PFSK-1 (cell line): ENCODE results near the gene ZMYND11.

ENCODE experiments used
- FOXP2 ChIP-seq: optimal IDR thresholded peaks from 2 replicates; pipeline ENCODE3; 2011; ENCODE audit warnings: borderline replicate concordance, control low read depth, inconsistent platforms; ENCODE audit not compliant: insufficient read depth; ENCODE audit errors: extremely low read length, extremely low read depth
- POLR2AphosphoS5 ChIP-seq: IDR thresholded peaks from 2 replicates; pipeline ENCODE4 v1.6.1; 2012; ENCODE audit warnings: low read depth, mild to moderate bottlenecking, control low read depth, low read length, moderate library complexity
- SIN3A ChIP-seq: IDR thresholded peaks from 2 replicates; pipeline ENCODE4 v1.6.1; 2012; ENCODE audit warnings: mild to moderate bottlenecking, low read length, moderate library complexity, borderline replicate concordance; ENCODE audit not compliant: insufficient read depth
- TAF1 ChIP-seq: IDR thresholded peaks from 2 replicates; pipeline ENCODE4 v1.6.1; 2012; ENCODE audit warnings: low read length, control low read depth, borderline replicate concordance; ENCODE audit not compliant: insufficient read depth
- TF ChIP-seq, protein P1 (sequence below), 2 experiments: IDR thresholded peaks; 2 replicates each; pipeline versions ENCODE4 v1.6.1 to v1.8.0; 2011 to 2012; ENCODE audit warnings: low read depth in 2 of 2, low read length in 2 of 2, control low read depth in 1 of 2, inconsistent platforms in 1 of 2, mild to moderate bottlenecking in 1 of 2, moderate library complexity in 1 of 2; ENCODE audit not compliant: insufficient read depth in 1 of 2

ZMYND11 gene

DNA sequence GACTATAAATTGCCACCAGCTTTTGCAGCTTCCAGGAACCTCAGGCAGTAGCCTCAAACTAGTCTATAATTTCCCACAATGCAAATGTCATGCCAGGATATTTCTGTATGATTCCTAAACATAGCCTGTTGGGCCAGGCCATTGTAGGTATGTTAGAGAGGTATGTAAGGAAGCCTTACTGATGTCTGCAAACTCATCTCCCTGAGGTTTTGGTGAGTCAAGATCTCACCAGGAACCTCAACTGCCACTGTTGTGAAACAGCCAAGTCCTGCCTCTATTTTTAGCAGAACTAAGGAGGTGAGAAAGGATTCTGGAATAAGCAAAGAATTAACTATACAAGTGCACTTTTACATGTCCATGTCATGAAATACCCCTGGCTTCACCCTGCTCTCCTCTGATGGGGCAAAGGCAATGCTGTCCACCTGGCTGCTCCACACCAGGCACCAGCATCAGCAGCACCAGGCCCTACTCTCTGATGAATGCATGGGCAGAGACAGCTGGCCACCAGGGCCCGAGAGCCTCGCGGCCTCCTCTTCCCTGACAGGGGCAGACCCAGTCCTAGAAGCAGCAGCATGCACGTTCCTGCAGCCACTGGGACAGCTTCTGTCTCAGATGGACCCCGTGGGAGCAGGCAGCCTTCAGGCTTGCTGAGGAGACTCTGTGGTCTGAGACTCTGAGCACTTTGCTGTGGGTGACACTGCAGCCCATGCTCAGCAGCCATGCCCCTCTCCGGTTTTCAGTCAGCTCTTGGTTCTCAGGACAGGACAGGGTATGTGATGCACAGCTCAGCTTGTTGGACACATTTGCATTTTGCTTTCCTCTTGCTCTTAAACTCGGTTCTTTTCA is 147.3 kb downstream of the ZMYND11 start:
- TF ChIP-seq TAF1 (no peak), POLR2AphosphoS5 (no peak), SIN3A (no peak), FOXP2 (no peak)
- TF ChIP-seq, protein P1, sequence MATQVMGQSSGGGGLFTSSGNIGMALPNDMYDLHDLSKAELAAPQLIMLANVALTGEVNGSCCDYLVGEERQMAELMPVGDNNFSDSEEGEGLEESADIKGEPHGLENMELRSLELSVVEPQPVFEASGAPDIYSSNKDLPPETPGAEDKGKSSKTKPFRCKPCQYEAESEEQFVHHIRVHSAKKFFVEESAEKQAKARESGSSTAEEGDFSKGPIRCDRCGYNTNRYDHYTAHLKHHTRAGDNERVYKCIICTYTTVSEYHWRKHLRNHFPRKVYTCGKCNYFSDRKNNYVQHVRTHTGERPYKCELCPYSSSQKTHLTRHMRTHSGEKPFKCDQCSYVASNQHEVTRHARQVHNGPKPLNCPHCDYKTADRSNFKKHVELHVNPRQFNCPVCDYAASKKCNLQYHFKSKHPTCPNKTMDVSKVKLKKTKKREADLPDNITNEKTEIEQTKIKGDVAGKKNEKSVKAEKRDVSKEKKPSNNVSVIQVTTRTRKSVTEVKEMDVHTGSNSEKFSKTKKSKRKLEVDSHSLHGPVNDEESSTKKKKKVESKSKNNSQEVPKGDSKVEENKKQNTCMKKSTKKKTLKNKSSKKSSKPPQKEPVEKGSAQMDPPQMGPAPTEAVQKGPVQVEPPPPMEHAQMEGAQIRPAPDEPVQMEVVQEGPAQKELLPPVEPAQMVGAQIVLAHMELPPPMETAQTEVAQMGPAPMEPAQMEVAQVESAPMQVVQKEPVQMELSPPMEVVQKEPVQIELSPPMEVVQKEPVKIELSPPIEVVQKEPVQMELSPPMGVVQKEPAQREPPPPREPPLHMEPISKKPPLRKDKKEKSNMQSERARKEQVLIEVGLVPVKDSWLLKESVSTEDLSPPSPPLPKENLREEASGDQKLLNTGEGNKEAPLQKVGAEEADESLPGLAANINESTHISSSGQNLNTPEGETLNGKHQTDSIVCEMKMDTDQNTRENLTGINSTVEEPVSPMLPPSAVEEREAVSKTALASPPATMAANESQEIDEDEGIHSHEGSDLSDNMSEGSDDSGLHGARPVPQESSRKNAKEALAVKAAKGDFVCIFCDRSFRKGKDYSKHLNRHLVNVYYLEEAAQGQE (IDR thresholded peaks at IDR 0.05; ENCODE audit: insufficient read depth in 1 of 2, low read depth in 2 of 2, low read length in 2 of 2) = no peak

DNA sequence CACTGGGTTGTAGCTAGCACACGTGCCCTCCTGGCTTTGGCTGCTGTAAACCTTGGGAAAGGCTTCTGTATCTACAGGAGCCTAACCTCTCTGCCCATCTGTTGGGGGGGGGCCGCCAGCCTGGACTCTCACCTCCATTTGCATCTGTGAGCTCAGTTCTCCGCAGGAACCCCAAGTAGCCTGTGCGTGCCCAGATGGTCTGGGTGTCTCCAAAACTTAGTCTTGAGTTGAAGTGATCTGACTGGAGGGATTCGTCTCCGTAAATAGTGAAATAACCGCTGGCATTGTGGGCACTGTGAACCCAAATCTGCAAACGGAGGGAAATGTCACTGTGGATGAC is 147.9 kb downstream of the ZMYND11 start:
- TF ChIP-seq, protein P1 (IDR thresholded peaks at IDR 0.05; ENCODE audit: insufficient read depth in 1 of 2, low read depth in 2 of 2, low read length in 2 of 2) = no peak
- no peak for TF ChIP-seq FOXP2
- no peak for TF ChIP-seq SIN3A
- TF ChIP-seq POLR2AphosphoS5 = no peak
- no peak for TF ChIP-seq TAF1

DNA sequence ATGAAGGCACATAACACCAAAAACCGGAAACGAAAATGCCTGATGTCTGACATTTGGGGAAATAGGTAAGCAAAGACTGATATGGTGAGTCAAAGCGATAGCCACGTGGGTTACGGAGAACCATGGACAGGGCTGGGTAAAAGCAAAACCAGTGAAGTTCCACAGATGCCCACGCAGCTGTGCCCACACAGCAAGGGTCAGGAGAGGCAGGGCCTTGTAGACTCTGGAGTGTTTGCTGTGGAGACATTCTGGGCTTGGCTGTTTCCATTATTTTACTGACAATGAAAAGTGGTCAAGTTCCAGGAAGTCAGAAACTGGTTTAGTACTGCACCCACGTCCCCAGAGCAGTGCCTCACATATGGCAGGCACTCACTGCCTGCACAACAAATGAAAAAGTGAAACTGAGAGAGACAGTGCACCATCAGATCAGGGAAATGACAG is 148.7 kb downstream of the ZMYND11 start:
- TF ChIP-seq, protein P1 (IDR thresholded peaks at IDR 0.05; ENCODE audit: insufficient read depth in 1 of 2, low read depth in 2 of 2, low read length in 2 of 2) = no peak
- TF ChIP-seq POLR2AphosphoS5 (no peak), FOXP2 (no peak), TAF1 (no peak), SIN3A (no peak)

DNA sequence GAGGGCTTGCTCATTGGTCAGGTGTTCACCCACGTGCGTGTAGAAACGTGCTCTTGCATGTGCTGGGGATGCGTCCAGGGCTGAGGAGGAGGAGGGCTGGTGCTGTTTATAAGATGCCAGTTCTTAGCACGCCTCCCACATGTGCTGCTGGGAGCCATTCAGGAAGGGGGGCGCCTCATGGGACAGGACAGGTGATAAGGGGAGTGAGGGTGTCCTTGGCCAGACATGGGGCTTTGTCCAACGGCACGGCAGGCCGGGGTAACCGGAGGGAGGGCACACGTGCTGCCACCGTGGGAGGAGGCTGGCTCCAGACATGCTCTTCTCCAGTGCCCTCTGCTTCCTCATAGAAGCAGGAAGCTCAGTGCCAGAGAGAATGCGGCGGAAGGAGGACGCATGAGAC is 150.0 kb downstream of the ZMYND11 start:
- TF ChIP-seq FOXP2 = no peak

DNA sequence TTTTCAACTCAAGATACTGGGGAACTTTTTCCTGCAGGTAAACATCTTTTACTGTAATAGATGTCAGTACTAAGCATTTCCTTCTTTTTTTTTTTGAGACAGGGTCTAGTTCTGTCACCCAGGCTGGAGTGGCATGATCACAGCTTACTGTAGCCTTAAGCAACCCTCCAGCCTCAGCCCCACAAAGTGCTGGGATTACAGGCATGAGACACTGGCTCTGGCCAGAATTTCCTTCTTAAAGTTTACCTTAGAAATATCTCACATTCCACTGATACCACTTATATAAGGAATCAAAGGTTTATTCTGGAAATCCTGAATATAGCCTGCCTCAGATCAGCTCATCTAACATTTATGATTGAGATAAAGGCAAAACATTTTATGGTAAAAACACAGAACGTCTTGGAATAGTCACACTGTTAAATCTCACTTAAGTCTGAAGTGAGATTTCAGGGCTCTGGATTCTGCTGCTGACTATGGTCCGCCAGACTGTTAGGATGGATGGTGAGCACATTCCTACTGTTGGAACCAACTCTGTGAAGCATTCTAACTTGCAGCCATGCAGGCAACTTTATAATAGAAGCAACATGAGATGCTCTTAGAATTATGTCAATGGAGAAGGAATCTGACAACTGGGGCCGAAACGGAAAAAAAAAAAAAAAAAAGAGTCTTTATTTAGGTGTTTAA is 151.9 kb downstream of the ZMYND11 start:
- TF ChIP-seq TAF1 (no peak), POLR2AphosphoS5 (no peak), FOXP2 (no peak), SIN3A (no peak)
- TF ChIP-seq, protein P1 (IDR thresholded peaks at IDR 0.05; ENCODE audit: insufficient read depth in 1 of 2, low read depth in 2 of 2, low read length in 2 of 2) = no peak
